ENCODE data around the gene RPS27L. TPM values are rescaled to one million over a fixed set of nuclear protein-coding genes. Genes with fewer than 3 reads are reported as not detected.

RPS27L gene
- total and polyA plus RNA-seq, 2 donors (not counting 1 experiment from before 2014, with no cell fraction given): 481 to 482 TPM

- H3K4me1 ChIP-seq (ENCODE audit: control insufficient read depth, extremely low read depth, insufficient read depth, low read length): peaks cover 3% of the 10 kb centered on the region
- no peaks in the 10 kb centered on the region for H3K27me3 ChIP-seq (ENCODE audit: control insufficient read depth, insufficient read depth, low read length)
- no peak overlapping the region for H3K27ac ChIP-seq (ENCODE audit: insufficient read depth, low read length)
- peaks cover 31% of the 10 kb centered on the region for H3K79me2 ChIP-seq (ENCODE audit: control insufficient read depth, insufficient read depth, low read length)
- H4K20me1 ChIP-seq (ENCODE audit: control insufficient read depth, extremely low read depth, insufficient read depth, low read length): no peaks in the 10 kb centered on the region
- H3K9me3 ChIP-seq (ENCODE audit: control insufficient read depth, insufficient read depth, low read depth, low read length): no peaks in the 10 kb centered on the region
- DNase-seq (ENCODE audit: low read depth in 2 of 2): no peak
- peak overlapping the region; percentile 42 for H3K4me2 ChIP-seq (ENCODE audit: extremely low read depth, insufficient read depth, low read length)
- no peak for TF ChIP-seq EZH2 (IDR thresholded peaks at IDR 0.05; ENCODE audit: low read length, missing control alignments)
- TF ChIP-seq, protein P1, sequence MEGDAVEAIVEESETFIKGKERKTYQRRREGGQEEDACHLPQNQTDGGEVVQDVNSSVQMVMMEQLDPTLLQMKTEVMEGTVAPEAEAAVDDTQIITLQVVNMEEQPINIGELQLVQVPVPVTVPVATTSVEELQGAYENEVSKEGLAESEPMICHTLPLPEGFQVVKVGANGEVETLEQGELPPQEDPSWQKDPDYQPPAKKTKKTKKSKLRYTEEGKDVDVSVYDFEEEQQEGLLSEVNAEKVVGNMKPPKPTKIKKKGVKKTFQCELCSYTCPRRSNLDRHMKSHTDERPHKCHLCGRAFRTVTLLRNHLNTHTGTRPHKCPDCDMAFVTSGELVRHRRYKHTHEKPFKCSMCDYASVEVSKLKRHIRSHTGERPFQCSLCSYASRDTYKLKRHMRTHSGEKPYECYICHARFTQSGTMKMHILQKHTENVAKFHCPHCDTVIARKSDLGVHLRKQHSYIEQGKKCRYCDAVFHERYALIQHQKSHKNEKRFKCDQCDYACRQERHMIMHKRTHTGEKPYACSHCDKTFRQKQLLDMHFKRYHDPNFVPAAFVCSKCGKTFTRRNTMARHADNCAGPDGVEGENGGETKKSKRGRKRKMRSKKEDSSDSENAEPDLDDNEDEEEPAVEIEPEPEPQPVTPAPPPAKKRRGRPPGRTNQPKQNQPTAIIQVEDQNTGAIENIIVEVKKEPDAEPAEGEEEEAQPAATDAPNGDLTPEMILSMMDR (conservative IDR thresholded peaks at IDR 0.05 in 1 of 2, IDR thresholded peaks at IDR 0.05 in 1 of 2; ENCODE audit: low read depth in 1 of 2, low read length in 2 of 2): no peak
- no peak overlapping the region for H3K9ac ChIP-seq (ENCODE audit: insufficient read depth, low read length)
- H3K4me3 ChIP-seq (replicated peaks in 1 of 4; ENCODE audit: control extremely low read depth in 1 of 4, insufficient read depth in 1 of 4, low read depth in 3 of 4, low read length in 4 of 4): peak overlapping the region; percentile 64 to 85 (median 74)
- H2AFZ ChIP-seq (ENCODE audit: low read length): no peak overlapping the region
- H3K36me3 ChIP-seq (ENCODE audit: control insufficient read depth, insufficient read depth, low read length): peaks cover 5% of the 10 kb centered on the region
Measured at GRCh38 chr15:63155486-63155885, 1.8 kb downstream of the RPS27L start.

DNA sequence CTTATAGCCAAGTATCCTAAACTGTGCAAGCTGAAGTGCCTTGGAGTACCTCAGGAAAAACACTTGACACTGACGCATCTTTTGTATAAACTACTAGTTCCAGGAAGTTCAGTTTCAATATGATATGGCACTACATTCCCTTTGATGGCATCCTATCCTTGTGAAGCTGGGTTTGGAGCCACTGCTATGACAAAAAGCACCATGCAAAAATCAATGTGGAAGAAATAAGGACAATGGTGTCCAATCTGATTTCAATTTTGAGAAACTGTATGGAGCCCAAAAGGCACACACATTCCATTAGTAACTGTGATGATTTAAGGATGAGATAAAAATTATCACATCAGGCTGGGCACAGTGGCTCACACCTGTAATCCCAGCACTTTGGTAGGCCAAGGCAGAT lies 5.6 kb downstream of the RPS27L start:
- no peak overlapping the region for H3K27ac ChIP-seq (ENCODE audit: insufficient read depth, low read length)
- H3K9me3 ChIP-seq (ENCODE audit: control insufficient read depth, insufficient read depth, low read depth, low read length): no peaks in the 10 kb centered on the region
- H3K4me3 ChIP-seq (replicated peaks in 1 of 4; ENCODE audit: control extremely low read depth in 1 of 4, insufficient read depth in 1 of 4, low read depth in 3 of 4, low read length in 4 of 4): no peak overlapping the region
- H2AFZ ChIP-seq (ENCODE audit: low read length): no peak overlapping the region
- no peak for DNase-seq (ENCODE audit: low read depth in 2 of 2)
- TF ChIP-seq, protein P1 (conservative IDR thresholded peaks at IDR 0.05 in 1 of 2, IDR thresholded peaks at IDR 0.05 in 1 of 2; ENCODE audit: low read depth in 1 of 2, low read length in 2 of 2): no peak
- TF ChIP-seq EZH2 (IDR thresholded peaks at IDR 0.05; ENCODE audit: low read length, missing control alignments): no peak
- H3K79me2 ChIP-seq (ENCODE audit: control insufficient read depth, insufficient read depth, low read length): peaks cover 26% of the 10 kb centered on the region
- H3K9ac ChIP-seq (ENCODE audit: insufficient read depth, low read length): no peak overlapping the region
- no peaks in the 10 kb centered on the region for H4K20me1 ChIP-seq (ENCODE audit: control insufficient read depth, extremely low read depth, insufficient read depth, low read length)
- H3K4me2 ChIP-seq (ENCODE audit: extremely low read depth, insufficient read depth, low read length): no peak overlapping the region
- H3K36me3 ChIP-seq (ENCODE audit: control insufficient read depth, insufficient read depth, low read length): peaks cover 11% of the 10 kb centered on the region
- H3K4me1 ChIP-seq (ENCODE audit: control insufficient read depth, extremely low read depth, insufficient read depth, low read length): peaks cover 4% of the 10 kb centered on the region
- no peaks in the 10 kb centered on the region for H3K27me3 ChIP-seq (ENCODE audit: control insufficient read depth, insufficient read depth, low read length)

DNA sequence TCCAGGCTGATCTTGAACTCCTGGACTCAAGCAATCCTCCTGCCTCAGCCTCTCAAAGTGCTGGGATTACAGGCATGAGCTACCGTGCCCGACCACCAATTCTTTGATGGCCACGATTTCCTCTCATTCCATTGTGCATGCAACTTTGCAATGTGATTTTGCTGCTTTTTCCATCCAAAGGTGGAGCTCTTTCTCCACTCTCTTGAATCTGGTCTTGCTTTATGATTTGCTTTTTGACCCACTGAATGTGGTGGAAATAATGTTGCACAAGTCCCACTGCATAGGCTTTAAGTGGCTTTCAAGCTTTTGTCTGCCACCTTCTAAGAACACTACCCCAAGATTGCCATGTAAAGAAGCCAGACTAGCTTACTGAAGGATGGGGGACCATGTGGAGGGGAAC lies 10.6 kb downstream of the RPS27L start:
- TF ChIP-seq EZH2 (IDR thresholded peaks at IDR 0.05; ENCODE audit: low read length, missing control alignments): no peak
- TF ChIP-seq, protein P1 (conservative IDR thresholded peaks at IDR 0.05 in 1 of 2, IDR thresholded peaks at IDR 0.05 in 1 of 2; ENCODE audit: low read depth in 1 of 2, low read length in 2 of 2): peak in 1 of 2 donors; percentile 41
- H3K27me3 ChIP-seq (ENCODE audit: control insufficient read depth, insufficient read depth, low read length): no peaks in the 10 kb centered on the region
- no peaks in the 10 kb centered on the region for H4K20me1 ChIP-seq (ENCODE audit: control insufficient read depth, extremely low read depth, insufficient read depth, low read length)
- H3K4me1 ChIP-seq (ENCODE audit: control insufficient read depth, extremely low read depth, insufficient read depth, low read length): peaks cover 2% of the 10 kb centered on the region
- no peak overlapping the region for H3K4me3 ChIP-seq (replicated peaks in 1 of 4; ENCODE audit: control extremely low read depth in 1 of 4, insufficient read depth in 1 of 4, low read depth in 3 of 4, low read length in 4 of 4)
- H3K9ac ChIP-seq (ENCODE audit: insufficient read depth, low read length): no peak overlapping the region
- DNase-seq (ENCODE audit: low read depth in 2 of 2): peak; percentile 12 to 60
- H2AFZ ChIP-seq (ENCODE audit: low read length): no peak overlapping the region
- H3K4me2 ChIP-seq (ENCODE audit: extremely low read depth, insufficient read depth, low read length): no peak overlapping the region
- no peaks in the 10 kb centered on the region for H3K9me3 ChIP-seq (ENCODE audit: control insufficient read depth, insufficient read depth, low read depth, low read length)
- H3K27ac ChIP-seq (ENCODE audit: insufficient read depth, low read length): no peak overlapping the region
- H3K36me3 ChIP-seq (ENCODE audit: control insufficient read depth, insufficient read depth, low read length): peaks cover 6% of the 10 kb centered on the region
- H3K79me2 ChIP-seq (ENCODE audit: control insufficient read depth, insufficient read depth, low read length): no peaks in the 10 kb centered on the region
